Aorta (tissue), 5 donors: ENCODE results near the gene USP54. TPM values are rescaled to one million over a fixed set of nuclear protein-coding genes. Genes with fewer than 3 reads are reported as not detected.

Experiments used
- ATAC-seq: fragments of 200-7000 bp; cut with Tn5 transposase; one replicate; pipeline ENCODE4 v1.9.1; 2022; ENCODE audit warnings: moderate library complexity; ENCODE audit not compliant: low FRiP score
- DNase-seq, 2 donors: peaks; one replicate each; pipeline ENCODE4 v3.0.0-alpha.2; 2020
- H3K27ac ChIP-seq, 2 donors: one replicate each; pipeline ENCODE4 v1.5.1; 2013; ENCODE audit warnings: low read length in 2 of 2, mild to moderate bottlenecking in 2 of 2, moderate library complexity in 2 of 2, control low read depth in 1 of 2, inconsistent platforms in 1 of 2, low read depth in 1 of 2
- H3K27me3 ChIP-seq, 2 donors: one replicate each; pipeline ENCODE4 v1.6.1; 2013; ENCODE audit warnings: control low read depth in 1 of 2, low read length in 1 of 2, mild to moderate bottlenecking in 1 of 2, moderate library complexity in 1 of 2; ENCODE audit not compliant: insufficient read depth in 2 of 2, control insufficient read depth in 1 of 2
- H3K36me3 ChIP-seq, 2 donors: one replicate each; pipeline ENCODE4 v1.6.1; 2013; ENCODE audit warnings: control low read depth in 1 of 2, low read length in 1 of 2, mild to moderate bottlenecking in 1 of 2; ENCODE audit not compliant: insufficient read depth in 2 of 2, control insufficient read depth in 1 of 2
- H3K4me1 ChIP-seq, 2 donors: one replicate each; pipeline ENCODE4 v1.6.1; 2013; ENCODE audit warnings: low read length in 2 of 2, control low read depth in 1 of 2, mild to moderate bottlenecking in 1 of 2, moderate library complexity in 1 of 2; ENCODE audit not compliant: insufficient read depth in 2 of 2, control insufficient read depth in 1 of 2
- H3K4me3 ChIP-seq, 2 donors: one replicate each; pipeline ENCODE4 v1.5.1; 2013; ENCODE audit warnings: low read length in 2 of 2, control low read depth in 1 of 2, mild to moderate bottlenecking in 1 of 2
- H3K9me3 ChIP-seq: one replicate; pipeline ENCODE4 v1.6.1; 2013; ENCODE audit warnings: mild to moderate bottlenecking, low read length; ENCODE audit not compliant: control insufficient read depth
- WGBS, 2 donors: extraction: QIAGEN DNeasy Blood & Tissue Kit; methylation state at CpG; one replicate each; pipeline ENCODE4 v1.1.7; 2013; 5-methylcytosine and 5-hydroxymethylcytosine counted together
- intact Hi-C, 2 donors: fragments of 100-400 bp; cut with DNase I; formaldehyde crosslinking; loops; one replicate each; pipeline versions ENCODE4 v1.14.2 to v1.15.0; 2022
- polyA plus RNA-seq, 2 donors: library from polyadenylated mRNA; stranded (reverse); fragments of 200-250 nt; gene quantifications; one replicate each; pipeline ENCODE4 v1.2.3, GENCODE V29; 2013
- total RNA-seq, 2 donors: library from RNA; stranded (reverse); fragmentation: NEBNext Ultra II Directional; extraction: Animal tissue kit (Norgen Biotek cat#: 25700); gene quantifications; one replicate each; pipeline ENCODE4 v1.2.1, GENCODE V29; 2021
- donor health status: healthy with polysubstance abuse.
- donor health status: Bipolar disorder and iron deficiency.
- donor health status: DM: no; HTN: no; CAD: no.
- donor health status: DM: no; HTN: no; CAD: no.
- donor health status: DM: yes; HTN: yes; CAD: no.

The USP54 gene
- total and polyA plus RNA-seq, 4 donors = 1.9 to 45.7 (median 19.4) TPM

- intact Hi-C loops = no loop called here
- H3K27me3 ChIP-seq = no peaks in the 10 kb centered on the region
- ATAC-seq = no peak
- H3K9me3 ChIP-seq = no peaks in the 10 kb centered on the region
- H3K36me3 ChIP-seq = peaks cover 0 to 2% of the 10 kb centered on the region in 2 donors
- 89 to 92% methylated on average over 2 of the region's 2 CpGs for WGBS, 2 donors
- H3K27ac ChIP-seq = no peak overlapping the region
- no peak overlapping the region for H3K4me3 ChIP-seq
- no peaks in the 10 kb centered on the region for H3K4me1 ChIP-seq
- no peak for DNase-seq
Observed at GRCh38 chr10:73456187-73456890, 134.8 kb downstream of the USP54 start.

GRCh38 chr10:73449113-73449512, 142.0 kb downstream of the USP54 start:
- no peak overlapping the region for H3K27ac ChIP-seq
- intact Hi-C loops = no loop called here
- no peaks in the 10 kb centered on the region for H3K9me3 ChIP-seq
- H3K4me3 ChIP-seq = no peak overlapping the region
- 71 to 74% methylated on average over 1 of the region's 1 CpG for WGBS, 2 donors
- no peaks in the 10 kb centered on the region for H3K27me3 ChIP-seq
- ATAC-seq = no peak
- H3K36me3 ChIP-seq = peaks cover 0 to 2% of the 10 kb centered on the region in 2 donors
- no peak for DNase-seq
- no peaks in the 10 kb centered on the region for H3K4me1 ChIP-seq

GRCh38 chr10:73448384-73448783, 142.8 kb downstream of the USP54 start:
- Histone ChIP-seq H3K4me1 (no peaks in the 10 kb centered on the region), H3K4me3 (no peak overlapping the region), H3K27ac (no peak overlapping the region), H3K9me3 (no peaks in the 10 kb centered on the region), H3K27me3 (no peaks in the 10 kb centered on the region), H3K36me3 (peaks cover 0 to 2% of the 10 kb centered on the region in 2 donors)
- DNase-seq (no peak), ATAC-seq (no peak)
- 9 to 14% methylated on average over 1 of the region's 1 CpG for whole genome bisulfite sequencing, 2 donors
- intact Hi-C loops = no loop called here

Other genes with a start within 250 kb of the USP54 start
- 1 to 10 TPM in 1 of 2 donors, under 1 TPM in 1; 0.94 to 2.4 TPM for gene CFAP70, start 232.5 kb downstream of the USP54 start, total RNA-seq
- 1 to 10 TPM in 1 of 2 donors, under 1 TPM in 1; 0.25 to 2.8 TPM for gene CFAP70, start 232.5 kb downstream of the USP54 start, polyA plus RNA-seq
- gene ANXA7, start 177.3 kb downstream of the USP54 start, total RNA-seq = 100 to 1,000 TPM; 116 to 125 TPM
- 10 to 100 TPM; 72.4 to 88.3 TPM for gene ANXA7, start 177.3 kb downstream of the USP54 start, polyA plus RNA-seq
- gene MSS51, start 157.8 kb downstream of the USP54 start, total RNA-seq = 1 to 10 TPM; 2.9 to 6.3 TPM
- gene MSS51, start 157.8 kb downstream of the USP54 start, polyA plus RNA-seq = 1 to 10 TPM; 1.7 to 1.8 TPM
- gene PPP3CB, start 95.3 kb downstream of the USP54 start, total RNA-seq = 10 to 100 TPM; 61.0 to 65.6 TPM
- 10 to 100 TPM; 39.7 to 46.1 TPM for gene PPP3CB, start 95.3 kb downstream of the USP54 start, polyA plus RNA-seq
- gene MYOZ1, start 50.1 kb upstream of the USP54 start, total RNA-seq = 10 to 100 TPM in 1 of 2 donors, 1 to 10 TPM in 1; 3.2 to 13.1 TPM
- gene MYOZ1, start 50.1 kb upstream of the USP54 start, polyA plus RNA-seq = 1 to 10 TPM; 6.6 to 6.9 TPM
- gene SYNPO2L, start 64.7 kb upstream of the USP54 start, total RNA-seq = under 1 TPM; 0.13 to 0.18 TPM
- gene SYNPO2L, start 64.7 kb upstream of the USP54 start, polyA plus RNA-seq = under 1 TPM in 1 of 2 donors, not detected in 1; 0.63 TPM
- 10 to 100 TPM in 1 of 2 donors, 1 to 10 TPM in 1; 8.1 to 13.2 TPM for gene AGAP5, start 106.8 kb upstream of the USP54 start, total RNA-seq
- 1 to 10 TPM; 1.5 to 5.4 TPM for gene AGAP5, start 106.8 kb upstream of the USP54 start, polyA plus RNA-seq
- gene SEC24C, start 153.0 kb upstream of the USP54 start, total RNA-seq = 10 to 100 TPM; 61.4 to 69.3 TPM
- gene SEC24C, start 153.0 kb upstream of the USP54 start, polyA plus RNA-seq = 10 to 100 TPM; 13.5 to 49.4 TPM
- gene CHCHD1, start 190.7 kb upstream of the USP54 start, total RNA-seq = 10 to 100 TPM; 13.2 to 13.7 TPM
- 10 to 100 TPM; 30.2 to 58.9 TPM for gene CHCHD1, start 190.7 kb upstream of the USP54 start, polyA plus RNA-seq
- gene ZSWIM8, start 194.3 kb upstream of the USP54 start, total RNA-seq = 100 to 1,000 TPM; 116 to 137 TPM
- 100 to 1,000 TPM in 1 of 2 donors, 10 to 100 TPM in 1; 75.1 to 314 TPM for gene ZSWIM8, start 194.3 kb upstream of the USP54 start, polyA plus RNA-seq
- gene NDST2, start 220.3 kb upstream of the USP54 start, total RNA-seq = 10 to 100 TPM; 31.9 to 55.6 TPM
- 10 to 100 TPM in 1 of 2 donors, 1 to 10 TPM in 1; 2.1 to 23.2 TPM for gene NDST2, start 220.3 kb upstream of the USP54 start, polyA plus RNA-seq